Nephron (organoid): Measurements from ENCODE around the gene PTX4.

Experiments
- H3K27ac Mint-ChIP-seq, 3 experiments: 2 replicates each; pipeline ENCODE4 v1.8.0; 2020; ENCODE audit warnings: mixed read lengths in 3 of 3, mild to moderate bottlenecking in 2 of 3, moderate library complexity in 1 of 3
- H3K27me3 Mint-ChIP-seq: 2 replicates; pipeline ENCODE4 v1.8.0; 2021; ENCODE audit warnings: low read depth, mild to moderate bottlenecking, moderate library complexity, mixed read lengths
- H3K36me3 Mint-ChIP-seq: 2 replicates; pipeline ENCODE4 v1.8.0; 2020; ENCODE audit warnings: low read depth, mixed read lengths
- H3K4me1 Mint-ChIP-seq: 2 replicates; pipeline ENCODE4 v1.8.0; 2020; ENCODE audit warnings: mixed read lengths
- H3K4me3 Mint-ChIP-seq, 3 experiments: 2 replicates each; pipeline ENCODE4 v1.8.0; 2020; ENCODE audit warnings: mild to moderate bottlenecking in 3 of 3, mixed read lengths in 3 of 3, moderate library complexity in 2 of 3
- H3K9me3 Mint-ChIP-seq: 2 replicates; pipeline ENCODE4 v1.8.0; 2020; ENCODE audit warnings: mixed read lengths
- TF ChIP-seq, protein P1 (sequence below), 3 experiments: fragments of 200-600 bp; sonication (generic); IDR thresholded peaks; one replicate each; pipeline ENCODE4 v1.5.0; 2021; ENCODE audit warnings: antibody characterized with exemption in 3 of 3; ENCODE audit not compliant: unreplicated experiment in 3 of 3

Gene PTX4

DNA sequence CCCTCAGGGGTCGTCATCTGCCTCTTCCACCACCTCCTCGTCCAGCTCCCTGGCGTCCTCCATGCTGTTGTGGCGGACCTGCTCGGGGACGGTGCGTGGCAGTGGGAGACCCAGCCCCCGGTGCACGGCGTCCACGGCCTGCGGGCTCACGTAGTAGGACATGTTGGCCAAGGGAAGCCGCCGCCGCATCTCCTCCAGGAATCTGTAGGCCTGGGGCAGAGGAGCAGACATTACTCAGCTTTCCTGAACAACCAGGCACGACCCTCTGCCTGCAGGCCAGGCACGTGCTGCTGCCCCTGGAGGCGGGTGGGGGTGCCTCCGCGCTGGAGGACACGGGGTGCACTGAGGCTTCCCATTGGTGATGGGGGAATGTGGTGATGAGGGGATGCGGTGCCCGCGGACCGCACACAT lies 22.2 kb upstream of the PTX4 start:
- peaks cover 46% of the 10 kb centered on the region for H3K36me3 Mint-ChIP-seq
- H3K27me3 Mint-ChIP-seq = no peaks in the 10 kb centered on the region
- TF ChIP-seq, protein P1, sequence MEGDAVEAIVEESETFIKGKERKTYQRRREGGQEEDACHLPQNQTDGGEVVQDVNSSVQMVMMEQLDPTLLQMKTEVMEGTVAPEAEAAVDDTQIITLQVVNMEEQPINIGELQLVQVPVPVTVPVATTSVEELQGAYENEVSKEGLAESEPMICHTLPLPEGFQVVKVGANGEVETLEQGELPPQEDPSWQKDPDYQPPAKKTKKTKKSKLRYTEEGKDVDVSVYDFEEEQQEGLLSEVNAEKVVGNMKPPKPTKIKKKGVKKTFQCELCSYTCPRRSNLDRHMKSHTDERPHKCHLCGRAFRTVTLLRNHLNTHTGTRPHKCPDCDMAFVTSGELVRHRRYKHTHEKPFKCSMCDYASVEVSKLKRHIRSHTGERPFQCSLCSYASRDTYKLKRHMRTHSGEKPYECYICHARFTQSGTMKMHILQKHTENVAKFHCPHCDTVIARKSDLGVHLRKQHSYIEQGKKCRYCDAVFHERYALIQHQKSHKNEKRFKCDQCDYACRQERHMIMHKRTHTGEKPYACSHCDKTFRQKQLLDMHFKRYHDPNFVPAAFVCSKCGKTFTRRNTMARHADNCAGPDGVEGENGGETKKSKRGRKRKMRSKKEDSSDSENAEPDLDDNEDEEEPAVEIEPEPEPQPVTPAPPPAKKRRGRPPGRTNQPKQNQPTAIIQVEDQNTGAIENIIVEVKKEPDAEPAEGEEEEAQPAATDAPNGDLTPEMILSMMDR (IDR thresholded peaks at IDR 0.05; ENCODE audit: unreplicated experiment in 3 of 3) = no peak
- H3K27ac Mint-ChIP-seq = no peak overlapping the region
- no peaks in the 10 kb centered on the region for H3K4me1 Mint-ChIP-seq
- peaks cover 15% of the 10 kb centered on the region for H3K9me3 Mint-ChIP-seq
- no peak overlapping the region for H3K4me3 Mint-ChIP-seq

DNA sequence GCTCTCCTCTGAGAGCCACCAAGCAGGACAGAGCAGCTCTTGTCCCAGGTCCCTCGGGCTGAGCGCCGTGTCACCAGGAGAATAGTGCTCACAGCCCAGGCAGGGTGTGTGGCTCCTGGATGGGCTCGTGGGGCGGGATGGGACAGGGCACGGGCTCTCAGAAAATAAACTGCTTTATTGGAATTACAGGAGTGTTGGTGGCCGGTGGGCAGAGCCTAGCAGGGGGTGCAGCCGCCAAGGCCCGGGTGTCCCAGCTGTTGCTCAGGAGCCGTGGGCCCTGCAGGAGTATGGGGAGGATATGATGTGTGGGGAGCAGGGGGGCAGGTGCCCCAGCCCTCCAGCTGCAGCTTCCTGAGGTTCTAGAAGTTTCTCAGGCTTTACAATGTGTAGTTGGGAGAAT lies 21.5 kb upstream of the PTX4 start:
- Mint-ChIP-seq H3K27me3 (no peaks in the 10 kb centered on the region), H3K4me3 (no peak overlapping the region), H3K36me3 (peaks cover 40% of the 10 kb centered on the region), H3K4me1 (no peaks in the 10 kb centered on the region), H3K27ac (no peak overlapping the region), H3K9me3 (peaks cover 15% of the 10 kb centered on the region)
- TF ChIP-seq, protein P1 (IDR thresholded peaks at IDR 0.05; ENCODE audit: unreplicated experiment in 3 of 3) = no peak

DNA sequence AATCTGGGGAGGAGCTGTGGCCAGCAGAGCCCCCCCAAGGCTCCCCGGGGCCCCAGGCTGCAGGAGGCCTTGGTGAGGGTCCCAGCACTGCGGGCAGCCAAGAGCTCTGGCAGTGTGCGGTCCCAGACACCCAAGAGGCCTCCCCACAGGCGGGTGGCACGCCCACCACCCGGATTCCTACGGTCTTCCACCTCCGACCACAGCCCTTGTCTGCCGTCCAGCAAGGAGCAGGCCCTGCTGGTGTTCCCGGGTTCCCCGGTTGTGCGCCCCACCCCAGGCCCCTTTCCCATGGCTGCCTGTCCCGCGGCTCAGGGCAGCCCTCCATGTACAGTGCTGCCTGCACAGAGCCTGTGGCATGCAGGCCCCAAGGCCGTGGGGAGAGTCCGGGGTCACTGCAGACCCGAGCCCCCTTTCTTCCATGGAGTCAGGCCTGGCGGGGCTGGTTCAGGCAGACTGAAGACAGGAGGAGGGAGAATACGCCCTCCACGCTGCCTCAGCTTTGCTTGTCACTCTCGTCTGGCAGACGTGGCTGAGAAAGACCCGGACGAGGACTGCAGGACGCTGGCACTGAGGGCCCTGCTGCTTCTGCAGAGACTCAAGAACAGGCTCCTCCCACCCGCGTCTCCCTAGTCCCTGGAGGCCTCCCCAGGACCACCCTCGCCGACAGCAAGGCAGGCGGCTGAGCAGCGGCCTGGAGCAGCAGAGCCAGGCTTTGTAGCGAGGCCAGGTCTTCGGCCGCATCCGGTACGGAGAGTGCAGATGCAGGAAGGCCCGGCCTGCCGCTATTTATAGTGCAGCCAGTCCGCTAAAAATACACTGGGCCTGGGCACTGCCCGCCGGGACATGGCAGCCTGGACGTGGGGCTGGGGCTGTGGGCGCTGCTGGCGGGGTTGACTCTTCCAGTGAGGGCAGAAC lies 20.8 kb upstream of the PTX4 start:
- Mint-ChIP-seq H3K27ac (no peak overlapping the region), H3K4me1 (no peaks in the 10 kb centered on the region), H3K9me3 (peaks cover 10% of the 10 kb centered on the region), H3K36me3 (peaks cover 33% of the 10 kb centered on the region), H3K27me3 (no peaks in the 10 kb centered on the region), H3K4me3 (no peak overlapping the region)
- TF ChIP-seq, protein P1 (IDR thresholded peaks at IDR 0.05; ENCODE audit: unreplicated experiment in 3 of 3) = no peak

DNA sequence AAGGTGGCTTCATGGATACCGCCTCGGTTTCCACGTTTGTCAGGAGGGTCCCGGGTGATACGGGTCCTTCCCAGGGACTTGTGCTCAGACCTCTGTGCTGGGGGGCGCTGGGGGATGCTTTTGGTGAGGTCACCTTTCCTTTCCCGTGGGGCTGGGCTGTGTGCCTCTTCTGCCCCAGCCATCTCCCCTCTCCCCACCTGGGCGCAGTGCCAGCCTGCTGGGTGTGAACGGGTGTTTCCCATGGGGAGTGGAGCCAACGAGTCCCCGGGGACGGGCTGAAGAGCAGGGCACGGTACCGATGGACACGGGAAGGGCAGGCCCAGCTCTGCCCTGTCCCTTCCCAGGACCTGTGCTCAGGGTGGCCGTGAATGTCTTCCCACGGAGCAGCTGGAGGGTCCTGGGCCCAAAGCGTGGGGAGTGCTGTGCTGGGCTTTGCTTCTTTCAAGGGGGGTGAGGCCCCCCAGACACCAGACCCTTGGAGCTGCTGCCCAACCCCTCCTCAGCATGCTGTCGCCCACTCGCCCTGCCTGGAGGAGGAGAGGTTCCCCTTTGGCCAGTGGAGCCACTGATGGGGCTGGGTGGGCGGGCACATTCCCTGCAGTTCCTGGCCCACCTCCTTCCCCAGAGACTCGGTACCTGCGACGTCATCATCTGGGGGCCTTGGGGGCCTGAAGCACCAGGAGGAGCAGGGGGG lies 19.9 kb upstream of the PTX4 start:
- TF ChIP-seq, protein P1 (IDR thresholded peaks at IDR 0.05; ENCODE audit: unreplicated experiment in 3 of 3) = no peak
- Mint-ChIP-seq H3K27me3 (no peaks in the 10 kb centered on the region), H3K4me3 (no peak overlapping the region), H3K4me1 (no peaks in the 10 kb centered on the region), H3K36me3 (peaks cover 27% of the 10 kb centered on the region), H3K9me3 (peaks cover 7% of the 10 kb centered on the region), H3K27ac (no peak overlapping the region)

DNA sequence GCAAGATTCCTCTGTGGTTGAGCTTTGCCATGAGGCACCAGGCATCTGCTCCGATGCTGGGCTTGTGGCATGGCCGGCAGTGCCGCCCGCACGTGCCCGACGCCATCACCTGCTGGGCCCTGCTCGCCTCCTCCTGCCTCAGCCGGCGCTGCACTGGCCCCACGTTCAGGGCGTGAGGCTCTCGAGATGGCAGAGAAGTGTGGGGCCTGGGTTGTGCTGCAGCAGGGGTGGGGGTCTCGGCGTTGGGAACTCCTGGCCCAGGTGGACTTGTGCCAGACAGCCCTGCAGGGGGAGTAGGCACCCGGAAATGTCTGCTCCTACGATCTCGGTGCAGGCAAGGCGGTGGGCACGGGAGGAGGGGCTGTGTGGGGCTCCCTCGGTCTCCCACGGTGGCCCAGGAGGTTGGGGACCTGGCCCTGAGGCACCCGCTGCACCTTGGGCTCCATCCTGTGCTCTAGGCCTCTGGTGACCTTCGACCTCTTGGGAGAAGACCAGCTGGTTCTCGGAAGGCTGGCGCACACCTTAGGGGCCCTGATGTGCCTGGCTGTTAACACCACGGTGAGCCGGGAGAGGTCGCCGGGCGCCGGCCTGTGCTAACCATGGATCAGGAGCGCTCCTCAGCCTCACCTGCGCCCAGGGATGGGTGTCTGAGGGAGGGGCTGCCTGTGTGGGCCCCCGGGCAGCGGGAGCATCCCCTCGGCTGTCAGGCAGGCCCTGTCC lies 17.9 kb upstream of the PTX4 start:
- TF ChIP-seq, protein P1 (IDR thresholded peaks at IDR 0.05; ENCODE audit: unreplicated experiment in 3 of 3) = no peak
- H3K4me1 Mint-ChIP-seq = no peaks in the 10 kb centered on the region
- H3K27me3 Mint-ChIP-seq = no peaks in the 10 kb centered on the region
- H3K9me3 Mint-ChIP-seq = no peaks in the 10 kb centered on the region
- no peak overlapping the region for H3K4me3 Mint-ChIP-seq
- no peak overlapping the region for H3K27ac Mint-ChIP-seq
- H3K36me3 Mint-ChIP-seq = peaks cover 21% of the 10 kb centered on the region
